Erythroblast (primary cell): ENCODE data around the gene PADI2.

ENCODE experiments used
- GATA1 ChIP-seq: IDR thresholded peaks from 2 replicates; pipeline ENCODE4 v1.6.1; 2011; ENCODE audit warnings: low read depth, mild to moderate bottlenecking, control low read depth, low read length, moderate library complexity
- POLR2A ChIP-seq: IDR thresholded peaks from 2 replicates; pipeline ENCODE4 v1.6.1; 2011; ENCODE audit warnings: mild to moderate bottlenecking, low read length

- TF ChIP-seq POLR2A (no peak), GATA1 (no peak)
These were observed 1.6 kb downstream of the PADI2 start for GRCh38 chr1:17117451-17118265.
